IPS DF 4.7 (cell line): Measurements from ENCODE around the gene DNAJC21.
"Not testable (repeated sequence)": the region's sequence is repeated elsewhere in the genome, so short reads cannot be mapped to it uniquely, and the experiment has no call there.

ENCODE experiments used
- DNase-seq: peaks from one replicate; pipeline ENCODE4 v3.0.0-alpha.2; 2013; ENCODE audit warnings: low spot score; ENCODE audit errors: extremely low read depth

DNAJC21 gene

GRCh38 chr5:34923256-34923655, 6.1 kb upstream of the DNAJC21 start:
- DNase-seq = not testable (repeated sequence)

DNA sequence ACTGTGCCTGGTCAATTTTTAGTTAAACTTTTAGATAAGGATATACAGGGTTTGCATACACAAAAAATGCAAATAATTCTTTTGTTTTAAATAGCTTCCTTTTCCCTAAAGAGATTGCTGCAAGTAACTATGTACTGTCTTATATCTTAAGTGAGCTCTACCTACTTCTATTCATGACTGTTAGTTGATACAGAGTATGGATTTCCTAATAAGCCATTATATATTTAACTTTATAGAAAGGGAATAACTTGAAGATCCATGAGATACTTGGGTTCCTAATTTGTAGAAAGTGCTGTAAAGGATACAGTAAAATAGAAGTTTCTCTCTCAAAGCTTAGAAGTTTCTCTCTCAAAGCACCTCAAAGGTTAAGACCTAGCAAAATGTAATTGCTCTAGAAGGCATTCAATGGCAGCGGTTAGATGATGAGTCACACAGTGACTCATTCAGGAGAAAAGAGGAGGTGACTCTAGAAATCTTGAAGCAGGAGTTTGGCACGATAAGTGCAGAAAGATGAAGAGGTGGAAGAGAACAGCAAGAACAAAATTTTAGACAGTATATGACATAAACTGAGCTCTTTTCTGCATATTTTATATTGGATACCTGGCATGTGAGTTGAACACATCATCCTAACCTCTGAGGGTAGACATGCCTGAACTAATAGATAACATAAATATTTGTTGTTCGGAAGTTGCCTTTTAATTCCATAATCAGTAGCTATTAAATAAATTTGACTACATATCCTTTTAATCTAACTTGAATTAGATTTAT, 5.5 kb upstream of the DNAJC21 start:
- no peak for DNase-seq

GRCh38 chr5:34924462-34924765, 4.9 kb upstream of the DNAJC21 start:
- no peak for DNase-seq

DNA sequence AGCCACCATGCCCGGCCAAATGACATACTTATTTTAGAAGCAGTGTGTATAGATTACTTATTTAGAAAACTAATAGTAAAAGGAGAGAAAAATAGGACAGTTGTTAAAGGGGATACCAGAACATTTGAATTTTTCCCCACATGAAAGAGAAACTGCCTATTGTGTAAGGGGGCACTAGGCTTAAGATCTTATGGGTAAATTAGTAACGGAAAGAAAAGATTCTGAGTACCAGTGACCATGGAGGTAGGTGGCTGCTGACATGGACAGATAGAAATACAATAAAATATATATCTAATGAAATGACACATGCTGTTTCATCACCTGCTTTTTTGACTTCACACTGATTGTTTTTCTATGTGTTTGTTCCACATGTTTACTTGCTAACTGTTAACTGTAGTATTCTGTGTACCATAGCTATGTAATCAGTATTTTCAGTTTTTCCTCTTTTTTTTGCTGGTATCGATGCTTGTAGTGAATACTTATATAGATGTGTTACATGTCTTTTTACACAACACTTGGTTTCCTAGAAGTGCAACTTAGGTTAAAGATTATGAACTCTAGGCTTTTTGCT, 3.0 kb upstream of the DNAJC21 start:
- DNase-seq = no peak

DNA sequence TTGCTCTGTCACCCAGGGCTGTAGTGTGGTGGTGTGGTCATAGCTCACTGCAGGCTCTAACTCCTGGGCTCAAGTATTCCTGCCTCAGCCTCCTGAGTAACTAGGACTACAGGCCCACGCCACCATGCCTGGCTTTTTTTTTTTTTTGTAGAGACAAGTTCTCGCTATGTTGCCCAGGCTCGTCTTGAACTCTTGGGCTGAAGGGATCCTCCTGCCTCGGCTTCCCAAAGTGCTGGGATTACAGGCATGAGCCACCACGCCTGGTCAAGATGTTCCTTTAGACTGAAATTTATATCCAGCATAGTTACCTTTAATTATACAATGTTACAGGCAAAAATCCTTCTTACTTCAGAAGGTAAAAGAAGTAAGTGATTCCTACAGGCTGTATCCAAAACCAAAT, 1.6 kb upstream of the DNAJC21 start:
- no peak for DNase-seq

GRCh38 chr5:34928267-34928666, 1.1 kb upstream of the DNAJC21 start:
- no peak for DNase-seq

DNA sequence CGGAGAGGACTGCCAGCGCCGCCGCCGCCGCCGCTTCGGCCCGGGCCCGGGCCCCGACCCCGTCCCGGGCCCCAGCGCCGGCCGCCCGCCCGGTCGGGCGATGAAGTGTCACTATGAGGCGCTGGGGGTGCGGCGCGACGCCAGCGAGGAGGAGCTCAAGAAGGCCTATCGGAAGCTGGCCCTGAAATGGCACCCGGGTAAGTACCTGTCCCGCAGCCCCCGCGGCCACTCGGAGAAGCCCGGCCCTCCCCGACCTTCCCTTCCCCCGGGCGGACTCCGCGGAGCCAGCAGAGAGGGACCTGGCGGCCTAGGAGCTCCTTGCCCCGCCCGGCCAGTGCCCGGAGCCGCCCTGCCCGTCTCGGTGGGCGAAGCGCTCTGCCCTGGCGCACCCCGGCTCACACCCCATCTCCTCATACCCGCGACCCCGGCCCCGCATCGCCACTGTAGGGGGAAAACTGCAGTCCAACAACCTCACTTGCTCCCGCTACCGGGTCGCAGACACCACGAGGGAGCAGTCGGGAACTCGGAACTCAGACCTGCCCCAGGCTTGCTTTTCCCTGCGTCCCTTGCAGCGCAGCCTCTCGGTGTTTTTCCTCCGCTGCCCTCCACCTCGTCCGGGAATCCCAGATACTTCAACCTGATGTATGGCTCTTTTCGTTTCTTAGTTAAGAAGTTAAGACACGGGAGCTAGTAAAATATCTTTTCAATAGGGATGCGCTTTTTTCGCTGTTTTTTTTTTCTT, 532 bp downstream of the DNAJC21 start:
- no peak for DNase-seq

GRCh38 chr5:34930462-34930844, 1.1 kb downstream of the DNAJC21 start:
- DNase-seq = no peak

GRCh38 chr5:34930870-34931269, 1.5 kb downstream of the DNAJC21 start:
- no peak for DNase-seq

DNA sequence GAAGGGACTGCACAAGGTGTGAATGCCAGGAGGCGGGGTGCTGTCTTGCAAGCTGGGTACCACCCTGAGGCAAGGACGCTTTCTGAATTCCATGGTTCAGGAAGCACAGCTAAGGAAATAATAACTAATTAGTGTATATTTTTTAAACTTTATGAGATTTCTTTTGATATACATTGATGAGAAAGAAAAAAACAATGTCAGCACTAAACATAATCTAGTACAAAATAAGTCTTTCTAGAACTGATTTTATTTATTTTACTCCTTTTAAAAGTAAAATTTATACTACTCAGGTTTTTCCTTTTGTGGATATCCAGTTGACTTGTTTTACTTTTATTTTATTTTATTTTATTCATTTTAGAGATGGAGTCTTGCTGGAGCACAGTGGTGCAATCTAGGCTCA, 3.6 kb downstream of the DNAJC21 start:
- no peak for DNase-seq

DNA sequence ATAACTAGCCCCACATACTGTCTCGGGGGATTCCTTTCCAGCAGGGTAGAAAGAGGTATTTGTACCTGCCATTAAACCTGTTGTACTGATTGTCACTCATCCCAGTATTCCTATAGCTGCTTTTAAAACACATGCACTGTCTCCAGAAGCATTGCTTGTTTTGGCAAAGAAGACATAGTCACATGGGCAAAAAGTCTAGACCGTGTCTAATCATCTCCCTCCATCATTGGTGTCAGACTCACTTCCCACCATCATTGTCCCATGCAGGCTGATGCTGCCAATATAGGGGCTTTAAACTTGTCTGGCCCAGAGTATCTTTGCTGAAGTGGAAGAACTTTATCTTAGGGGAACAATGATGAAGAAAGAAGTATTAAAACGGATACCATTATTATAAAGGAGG, 12.6 kb downstream of the DNAJC21 start:
- no peak for DNase-seq

GRCh38 chr5:34944044-34944443, 14.7 kb downstream of the DNAJC21 start:
- DNase-seq = no peak

- DNase-seq = no peak
Observed at GRCh38 chr5:34944460-34945047, 15.2 kb downstream of the DNAJC21 start.

- DNase-seq = no peak
Observed at GRCh38 chr5:34957321-34957720, 28.0 kb downstream of the DNAJC21 start.

- no peak for DNase-seq
Observed at GRCh38 chr5:34957857-34958690, 28.7 kb downstream of the DNAJC21 start.

DNA sequence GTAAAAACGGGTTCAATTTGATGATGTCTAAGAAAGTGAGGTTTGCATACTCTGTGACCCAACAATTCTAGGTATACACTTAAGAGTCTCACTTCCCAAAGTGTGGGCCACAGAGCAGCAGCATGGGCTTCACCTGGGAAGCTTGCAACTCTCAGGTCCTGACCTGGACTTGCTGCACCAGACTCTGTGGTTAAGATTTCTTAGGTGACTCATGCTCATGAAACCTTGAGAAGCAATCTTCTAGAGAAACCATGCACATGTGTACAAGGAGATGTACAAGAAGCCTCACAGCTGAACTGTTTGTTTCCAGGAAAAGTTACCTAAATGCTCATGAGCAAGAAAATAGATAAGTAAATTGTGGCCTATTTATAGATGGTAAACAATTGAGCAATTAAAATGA, 30.0 kb downstream of the DNAJC21 start:
- DNase-seq = no peak

DNA sequence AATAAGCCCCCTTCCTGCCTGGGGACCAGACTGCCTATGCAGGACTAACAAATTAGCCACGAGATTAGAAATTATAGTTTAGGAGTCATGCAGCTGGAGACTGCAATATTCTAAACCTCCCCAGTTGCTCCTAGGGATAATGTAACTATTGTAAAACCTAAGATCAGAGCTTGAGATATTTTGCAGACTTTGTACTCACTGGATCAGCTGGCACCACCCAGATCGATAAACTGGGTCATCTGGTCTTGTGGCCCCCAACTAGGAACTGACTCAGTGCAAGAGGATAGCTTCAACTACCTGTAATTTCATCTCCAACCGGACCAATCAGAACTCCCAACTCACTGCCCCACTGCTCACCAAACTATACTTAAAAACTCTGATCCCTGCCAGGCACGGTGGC, 38.2 kb downstream of the DNAJC21 start:
- no peak for DNase-seq

- no peak for DNase-seq
Observed at GRCh38 chr5:34968258-34968657, 38.9 kb downstream of the DNAJC21 start.

- DNase-seq = no peak
Observed at GRCh38 chr5:34970552-34970951, 41.2 kb downstream of the DNAJC21 start.

- DNase-seq = not testable (repeated sequence)
Observed at GRCh38 chr5:34971655-34972054, 42.3 kb downstream of the DNAJC21 start.

DNA sequence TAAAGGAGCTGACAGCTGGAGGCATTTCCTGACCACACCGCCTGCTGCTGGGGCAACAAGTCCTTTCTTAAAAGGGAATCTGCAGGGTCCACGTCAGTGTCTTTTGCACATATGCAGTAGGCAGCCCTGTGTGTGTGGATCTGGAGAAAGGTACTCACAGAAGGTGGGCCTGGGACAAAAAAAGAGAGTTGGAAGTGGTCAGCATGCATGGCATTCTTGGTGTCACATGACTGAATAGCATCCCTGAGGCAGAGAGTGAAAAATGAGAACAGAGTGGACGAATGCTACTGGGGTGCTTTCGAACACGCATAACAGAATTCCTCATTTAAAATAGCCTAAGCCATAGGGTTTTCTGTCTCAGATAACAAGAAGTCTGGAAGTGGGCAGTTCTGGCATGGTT, 47.0 kb downstream of the DNAJC21 start:
- no peak for DNase-seq
